ENCODE results near the gene PYGM.

The PYGM gene

GRCh38 chr11:64759722-64760719, at the start of gene PYGM:
PYGM (minus strand) TSS chr11:64759974; CDS start chr11:64759898, 76 bp downstream.
- DNase-seq, result no peak

GRCh38 chr11:64805481-64805880, 45.7 kb upstream of the PYGM start:
- no peak for DNase-seq

- no peak for DNase-seq
These were observed 44.8 kb upstream of the PYGM start for GRCh38 chr11:64804346-64805210.

- DNase-seq, result no peak
These were observed 44.1 kb upstream of the PYGM start for GRCh38 chr11:64803846-64804345.

- peak; percentile 69 for DNase-seq
These were observed 43.5 kb upstream of the PYGM start, which contains the start of gene MAP4K2 for GRCh38 chr11:64803158-64803845. MAP4K2 (minus strand) TSS chr11:64803214; CDS start chr11:64803149, 65 bp downstream.

GRCh38 chr11:64802370-64803157, 42.8 kb upstream of the PYGM start:
- DNase-seq, result no peak

GRCh38 chr11:64801561-64802369, 42.0 kb upstream of the PYGM start:
- DNase-seq, result no peak

GRCh38 chr11:64801158-64801464, 41.3 kb upstream of the PYGM start:
- DNase-seq, result no peak

- no peak for DNase-seq
These were observed 40.8 kb upstream of the PYGM start for GRCh38 chr11:64800303-64801157.

- DNase-seq, result no peak
These were observed 40.0 kb upstream of the PYGM start for GRCh38 chr11:64799623-64800302.

GRCh38 chr11:64799256-64799622, 39.5 kb upstream of the PYGM start:
- DNase-seq, result no peak

- DNase-seq, result no peak
These were observed 37.2 kb upstream of the PYGM start for GRCh38 chr11:64796757-64797541.

- no peak for DNase-seq
These were observed 36.4 kb upstream of the PYGM start for GRCh38 chr11:64796047-64796756.

GRCh38 chr11:64794526-64794925, 34.8 kb upstream of the PYGM start:
- DNase-seq, result no peak

- no peak for DNase-seq
These were observed 33.7 kb upstream of the PYGM start for GRCh38 chr11:64793271-64794160.

- DNase-seq, result no peak
These were observed 32.7 kb upstream of the PYGM start for GRCh38 chr11:64792482-64792881.

- no peak for DNase-seq
These were observed 32.1 kb upstream of the PYGM start for GRCh38 chr11:64791781-64792291.

Measured in DMS153 (cell line).